Mesodermal cell (in vitro differentiated cells): Measurements from ENCODE around the gene CTSA.

Experiments
- H3K27ac ChIP-seq: 2 replicates; pipeline ENCODE4 v1.7.0; 2013; ENCODE audit warnings: mild to moderate bottlenecking, low read depth, low read length, moderate library complexity; ENCODE audit not compliant: severe bottlenecking
- H3K36me3 ChIP-seq: 2 replicates; pipeline ENCODE4 v1.7.1; 2013; ENCODE audit warnings: mild to moderate bottlenecking, low read length, moderate library complexity; ENCODE audit not compliant: control insufficient read depth, insufficient read depth
- H3K4me1 ChIP-seq: one replicate; pipeline ENCODE4 v1.7.1; 2013; ENCODE audit warnings: mild to moderate bottlenecking, low read length; ENCODE audit not compliant: insufficient read depth, control insufficient read depth, poor library complexity, severe bottlenecking
- H3K4me3 ChIP-seq: 2 replicates; pipeline ENCODE4 v1.7.0; 2013; ENCODE audit warnings: low read length, control low read depth, mild to moderate bottlenecking; ENCODE audit not compliant: insufficient read depth, poor library complexity, severe bottlenecking; ENCODE audit errors: extremely low read depth
- H3K9me3 ChIP-seq: 2 replicates; pipeline ENCODE4 v1.7.1; 2013; ENCODE audit warnings: mild to moderate bottlenecking, low read length, moderate library complexity; ENCODE audit not compliant: control insufficient read depth
- WGBS, 2 experiments: methylation state at CpG; one replicate each; pipeline ENCODE4 v1.1.5; 2013; ENCODE audit warnings: missing lambda C conversion rate in 2 of 2; ENCODE audit not compliant: insufficient coverage in 2 of 2; 5-methylcytosine and 5-hydroxymethylcytosine counted together

Gene CTSA

GRCh38 chr20:45852326-45852725 lies 38.8 kb upstream of the CTSA start:
- 97 to 100% methylated on average over 5 to 6 of the region's 6 CpGs for WGBS, 2 experiments
- no peak overlapping the region for H3K4me3 ChIP-seq
- H3K9me3 ChIP-seq = no peaks in the 10 kb centered on the region
- H3K27ac ChIP-seq = no peak overlapping the region
- peaks cover 6% of the 10 kb centered on the region for H3K4me1 ChIP-seq
- peaks cover 26% of the 10 kb centered on the region for H3K36me3 ChIP-seq

- Histone ChIP-seq H3K9me3 (no peaks in the 10 kb centered on the region), H3K4me3 (no peak overlapping the region), H3K27ac (no peak overlapping the region), H3K36me3 (peaks cover 26% of the 10 kb centered on the region), H3K4me1 (peaks cover 9% of the 10 kb centered on the region)
- WGBS, 2 experiments = 40% methylated on average over 1 of the region's 2 CpGs; no CpG with 5 or more reads in 1 of the 2 experiments
Observed at GRCh38 chr20:45853484-45853883, 37.7 kb upstream of the CTSA start.

GRCh38 chr20:45857114-45857881 lies 33.8 kb upstream of the CTSA start, which contains the start of the genes ACOT8 and ZSWIM3:
Gene ACOT8 (minus strand): TSS chr20:45857392. CDS start chr20:45857315, 77 bp downstream.
Gene ZSWIM3 (plus strand): TSS chr20:45857614. CDS start chr20:45857826, 212 bp downstream.
- 0% methylated on average over 22 to 30 of the region's 36 CpGs for WGBS, 2 experiments
- no peaks in the 10 kb centered on the region for H3K9me3 ChIP-seq
- H3K4me3 ChIP-seq = peak within 1 kb of the TSS; percentile 91
- peaks cover 15% of the 10 kb centered on the region for H3K36me3 ChIP-seq
- H3K27ac ChIP-seq = peak within 1 kb of the TSS; percentile 64
- H3K4me1 ChIP-seq = peaks cover 9% of the 10 kb centered on the region

- Histone ChIP-seq H3K9me3 (no peaks in the 10 kb centered on the region), H3K4me3 (peak overlapping the region; percentile 91), H3K4me1 (peaks cover 9% of the 10 kb centered on the region), H3K36me3 (peaks cover 14% of the 10 kb centered on the region), H3K27ac (peak overlapping the region; percentile 64)
- 6 to 11% methylated on average over 3 of the region's 13 CpGs for WGBS, 2 experiments
Observed at GRCh38 chr20:45857882-45858216, 33.3 kb upstream of the CTSA start.

- Histone ChIP-seq H3K4me3 (no peak overlapping the region), H3K9me3 (no peaks in the 10 kb centered on the region), H3K36me3 (peaks cover 2% of the 10 kb centered on the region), H3K27ac (no peak overlapping the region), H3K4me1 (peaks cover 9% of the 10 kb centered on the region)
- WGBS, 2 experiments = 100% methylated on average over 5 of the region's 5 CpGs
Observed at GRCh38 chr20:45859916-45860315, 31.2 kb upstream of the CTSA start.

- Histone ChIP-seq H3K4me3 (no peak overlapping the region), H3K9me3 (no peaks in the 10 kb centered on the region), H3K27ac (no peak overlapping the region), H3K4me1 (peaks cover 9% of the 10 kb centered on the region), H3K36me3 (no peaks in the 10 kb centered on the region)
- 89 to 98% methylated on average over 5 to 6 of the region's 7 CpGs for WGBS, 2 experiments
Observed at GRCh38 chr20:45860560-45861220, 30.4 kb upstream of the CTSA start.

GRCh38 chr20:45861221-45862075 lies 29.7 kb upstream of the CTSA start:
- H3K4me1 ChIP-seq = peaks cover 3% of the 10 kb centered on the region
- no peak overlapping the region for H3K27ac ChIP-seq
- H3K4me3 ChIP-seq = no peak overlapping the region
- H3K9me3 ChIP-seq = no peaks in the 10 kb centered on the region
- 88 to 100% methylated on average over 2 of the region's 7 CpGs for WGBS, 2 experiments
- H3K36me3 ChIP-seq = no peaks in the 10 kb centered on the region

GRCh38 chr20:45863543-45864470 lies 27.3 kb upstream of the CTSA start:
- Histone ChIP-seq H3K4me3 (no peak overlapping the region), H3K36me3 (no peaks in the 10 kb centered on the region), H3K9me3 (no peaks in the 10 kb centered on the region), H3K27ac (no peak overlapping the region), H3K4me1 (no peaks in the 10 kb centered on the region)
- 93% methylated on average over 4 to 6 of the region's 7 CpGs for WGBS, 2 experiments

GRCh38 chr20:45866454-45866853 lies 24.7 kb upstream of the CTSA start:
- Histone ChIP-seq H3K4me1 (no peaks in the 10 kb centered on the region), H3K9me3 (no peaks in the 10 kb centered on the region), H3K27ac (no peak overlapping the region), H3K4me3 (no peak overlapping the region), H3K36me3 (no peaks in the 10 kb centered on the region)
- 90 to 100% methylated on average over 1 to 5 of the region's 5 CpGs for WGBS, 2 experiments
